Measurements from ENCODE around the gene NCKAP5.

Gene NCKAP5

DNA sequence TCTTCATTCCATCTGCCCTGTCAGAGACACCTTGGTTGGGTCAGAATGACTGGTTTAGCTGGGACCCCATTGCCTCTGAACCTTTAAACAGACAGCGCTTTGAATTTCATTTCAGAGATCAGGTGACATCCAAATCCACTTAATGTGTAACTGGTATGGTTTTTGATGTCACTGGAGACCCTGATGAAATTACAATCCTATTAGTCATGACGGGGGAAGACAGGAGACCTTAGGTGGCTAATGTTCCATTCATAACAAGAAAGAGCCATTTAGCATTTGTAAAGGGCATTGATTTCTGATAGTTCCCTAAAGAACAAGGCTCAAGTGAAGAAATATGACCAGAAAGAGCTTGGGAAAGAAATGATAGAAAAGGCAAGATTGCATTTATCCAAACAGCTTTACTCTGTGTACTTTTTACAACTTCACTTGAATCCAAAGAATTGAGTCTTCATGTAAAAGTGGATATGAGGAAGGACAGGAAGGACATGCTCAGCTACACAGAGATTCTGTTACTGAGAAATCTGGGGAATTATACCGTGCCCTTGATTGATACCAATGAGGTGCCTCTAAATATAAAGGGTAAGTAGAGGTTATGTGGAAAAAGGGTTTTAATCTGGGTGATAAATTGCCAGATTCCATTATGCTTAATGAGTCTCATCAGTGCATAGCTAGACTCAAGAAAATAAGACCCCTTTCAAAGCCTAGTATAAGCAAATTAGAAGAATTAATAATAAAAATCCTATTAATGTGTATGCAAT is 198.2 kb downstream of the NCKAP5 start:
- DNase-seq, result no peak
- H3K23ac ChIP-seq (ENCODE audit: low read length in 2 of 2), result no peak overlapping the region
- no peak overlapping the region for H3K14ac ChIP-seq (ENCODE audit: low read length in 2 of 2)
- H3K9ac ChIP-seq (ENCODE audit: low read length), result no peak overlapping the region
- H4K91ac ChIP-seq (ENCODE audit: low read length), result no peak overlapping the region
- no peak overlapping the region for H2BK120ac ChIP-seq (ENCODE audit: low read depth, low read length)
- no peak overlapping the region for H3K4ac ChIP-seq (ENCODE audit: low read depth in 1 of 2, low read length in 2 of 2)
- H3K27me3 ChIP-seq (ENCODE audit: control insufficient read depth in 1 of 2, insufficient read depth in 1 of 2, low read length in 2 of 2), result no peaks in the 10 kb centered on the region
- H3K4me1 ChIP-seq (ENCODE audit: control insufficient read depth, insufficient read depth, low read depth, low read length), result peaks cover 2% of the 10 kb centered on the region
- no peak overlapping the region for H3K18ac ChIP-seq (ENCODE audit: low read depth in 1 of 2, low read length in 2 of 2)
- no peak overlapping the region for H2AFZ ChIP-seq (ENCODE audit: low read depth, low read length)
- peaks cover 2% of the 10 kb centered on the region for H3K79me1 ChIP-seq (replicated peaks; ENCODE audit: low read length, poor library complexity, severe bottlenecking)
- no peak overlapping the region for H2BK15ac ChIP-seq (ENCODE audit: low read depth, poor library complexity, severe bottlenecking)
- H2BK5ac ChIP-seq (ENCODE audit: low read depth, low read length, poor library complexity, severe bottlenecking), result no peak overlapping the region
- no peak overlapping the region for H3K4me2 ChIP-seq (ENCODE audit: low read length, poor library complexity, severe bottlenecking)
- no peak overlapping the region for H3K27ac ChIP-seq (ENCODE audit: low read length, poor library complexity, severe bottlenecking)
- no peak overlapping the region for H2BK12ac ChIP-seq (ENCODE audit: low read length in 2 of 2)
- H4K8ac ChIP-seq (ENCODE audit: low read length), result no peak overlapping the region
- H2AK5ac ChIP-seq (ENCODE audit: low read length, severe bottlenecking), result no peak overlapping the region
- H3K4me3 ChIP-seq (ENCODE audit: insufficient read depth in 1 of 2, low read depth in 1 of 2, low read length in 2 of 2), result no peak overlapping the region
- 61% methylated on average over 3 of the region's 3 CpGs for WGBS
- no peaks in the 10 kb centered on the region for H3K9me3 ChIP-seq (ENCODE audit: control insufficient read depth, low read length)
- no peaks in the 10 kb centered on the region for H3K36me3 ChIP-seq (ENCODE audit: control insufficient read depth in 1 of 2, insufficient read depth in 2 of 2, low read depth in 1 of 2, low read length in 2 of 2)

- no peaks in the 10 kb centered on the region for H3K9me3 ChIP-seq (ENCODE audit: control insufficient read depth, low read length)
- no peak overlapping the region for H2BK12ac ChIP-seq (ENCODE audit: low read length in 2 of 2)
- H3K4me1 ChIP-seq (ENCODE audit: control insufficient read depth, insufficient read depth, low read depth, low read length), result no peaks in the 10 kb centered on the region
- no peaks in the 10 kb centered on the region for H3K27me3 ChIP-seq (ENCODE audit: control insufficient read depth in 1 of 2, insufficient read depth in 1 of 2, low read length in 2 of 2)
- no peak overlapping the region for H2AFZ ChIP-seq (ENCODE audit: low read depth, low read length)
- H2BK120ac ChIP-seq (ENCODE audit: low read depth, low read length), result no peak overlapping the region
- no peak overlapping the region for H3K14ac ChIP-seq (ENCODE audit: low read length in 2 of 2)
- H3K27ac ChIP-seq (ENCODE audit: low read length, poor library complexity, severe bottlenecking), result no peak overlapping the region
- DNase-seq, result no peak
- no peak overlapping the region for H3K18ac ChIP-seq (ENCODE audit: low read depth in 1 of 2, low read length in 2 of 2)
- no peaks in the 10 kb centered on the region for H3K36me3 ChIP-seq (ENCODE audit: control insufficient read depth in 1 of 2, insufficient read depth in 2 of 2, low read depth in 1 of 2, low read length in 2 of 2)
- H3K4me3 ChIP-seq (ENCODE audit: insufficient read depth in 1 of 2, low read depth in 1 of 2, low read length in 2 of 2), result no peak overlapping the region
- no peak overlapping the region for H3K23ac ChIP-seq (ENCODE audit: low read length in 2 of 2)
- H4K8ac ChIP-seq (ENCODE audit: low read length), result no peak overlapping the region
- H4K91ac ChIP-seq (ENCODE audit: low read length), result no peak overlapping the region
- 60% methylated on average over 1 of the region's 1 CpG for WGBS
- peaks cover 2% of the 10 kb centered on the region for H3K79me1 ChIP-seq (replicated peaks; ENCODE audit: low read length, poor library complexity, severe bottlenecking)
- no peak overlapping the region for H3K4me2 ChIP-seq (ENCODE audit: low read length, poor library complexity, severe bottlenecking)
- H3K4ac ChIP-seq (ENCODE audit: low read depth in 1 of 2, low read length in 2 of 2), result no peak overlapping the region
- H2AK5ac ChIP-seq (ENCODE audit: low read length, severe bottlenecking), result no peak overlapping the region
- no peak overlapping the region for H3K9ac ChIP-seq (ENCODE audit: low read length)
- H2BK15ac ChIP-seq (ENCODE audit: low read depth, poor library complexity, severe bottlenecking), result no peak overlapping the region
- H2BK5ac ChIP-seq (ENCODE audit: low read depth, low read length, poor library complexity, severe bottlenecking), result no peak overlapping the region
Observed at GRCh38 chr2:133365117-133365516, 203.1 kb downstream of the NCKAP5 start.

- Histone ChIP-seq H2BK5ac (ENCODE audit: low read depth, low read length, poor library complexity, severe bottlenecking) (no peak overlapping the region), H3K36me3 (ENCODE audit: control insufficient read depth in 1 of 2, insufficient read depth in 2 of 2, low read depth in 1 of 2, low read length in 2 of 2) (no peaks in the 10 kb centered on the region), H2AK5ac (ENCODE audit: low read length, severe bottlenecking) (no peak overlapping the region), H3K9ac (ENCODE audit: low read length) (no peak overlapping the region), H3K27me3 (ENCODE audit: control insufficient read depth in 1 of 2, insufficient read depth in 1 of 2, low read length in 2 of 2) (no peaks in the 10 kb centered on the region), H3K27ac (ENCODE audit: low read length, poor library complexity, severe bottlenecking) (no peak overlapping the region), H2BK12ac (ENCODE audit: low read length in 2 of 2) (no peak overlapping the region), H3K18ac (ENCODE audit: low read depth in 1 of 2, low read length in 2 of 2) (no peak overlapping the region), H3K4me1 (ENCODE audit: control insufficient read depth, insufficient read depth, low read depth, low read length) (no peaks in the 10 kb centered on the region), H3K23ac (ENCODE audit: low read length in 2 of 2) (no peak overlapping the region), H3K4me2 (ENCODE audit: low read length, poor library complexity, severe bottlenecking) (no peak overlapping the region), H3K14ac (ENCODE audit: low read length in 2 of 2) (no peak overlapping the region), H2BK15ac (ENCODE audit: low read depth, poor library complexity, severe bottlenecking) (no peak overlapping the region), H2BK120ac (ENCODE audit: low read depth, low read length) (no peak overlapping the region), H3K4me3 (ENCODE audit: insufficient read depth in 1 of 2, low read depth in 1 of 2, low read length in 2 of 2) (no peak overlapping the region), H3K4ac (ENCODE audit: low read depth in 1 of 2, low read length in 2 of 2) (no peak overlapping the region), H3K79me1 (replicated peaks; ENCODE audit: low read length, poor library complexity, severe bottlenecking) (peaks cover 2% of the 10 kb centered on the region), H2AFZ (ENCODE audit: low read depth, low read length) (no peak overlapping the region), H4K91ac (ENCODE audit: low read length) (no peak overlapping the region), H4K8ac (ENCODE audit: low read length) (no peak overlapping the region), H3K9me3 (ENCODE audit: control insufficient read depth, low read length) (no peaks in the 10 kb centered on the region)
- no peak for DNase-seq
- 62% methylated on average over 3 of the region's 3 CpGs for WGBS
Observed at GRCh38 chr2:133364636-133365035, 203.6 kb downstream of the NCKAP5 start.

DNA sequence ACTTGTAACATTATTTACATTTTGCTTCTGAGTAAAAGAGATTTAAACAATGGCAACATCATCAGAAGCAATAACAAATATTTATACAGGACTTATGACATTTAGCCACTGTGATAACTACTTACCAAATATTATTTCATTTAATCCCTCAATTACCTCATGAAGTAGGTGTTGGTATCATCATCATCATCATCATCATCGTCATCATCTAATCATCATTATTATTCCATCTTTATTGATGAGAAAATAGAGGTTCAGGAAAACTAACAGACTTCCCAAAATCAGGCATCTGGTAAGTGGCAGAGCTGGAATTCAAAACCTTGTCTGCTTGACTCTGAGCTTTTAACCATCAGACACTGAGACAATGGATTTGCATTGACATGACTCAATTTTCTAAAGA is 204.4 kb downstream of the NCKAP5 start:
- Histone ChIP-seq H4K8ac (ENCODE audit: low read length) (no peak overlapping the region), H3K79me1 (replicated peaks; ENCODE audit: low read length, poor library complexity, severe bottlenecking) (peaks cover 2% of the 10 kb centered on the region), H2BK12ac (ENCODE audit: low read length in 2 of 2) (no peak overlapping the region), H3K4me3 (ENCODE audit: insufficient read depth in 1 of 2, low read depth in 1 of 2, low read length in 2 of 2) (no peak overlapping the region), H3K4ac (ENCODE audit: low read depth in 1 of 2, low read length in 2 of 2) (no peak overlapping the region), H4K91ac (ENCODE audit: low read length) (no peak overlapping the region), H2BK5ac (ENCODE audit: low read depth, low read length, poor library complexity, severe bottlenecking) (no peak overlapping the region), H3K9me3 (ENCODE audit: control insufficient read depth, low read length) (no peaks in the 10 kb centered on the region), H3K14ac (ENCODE audit: low read length in 2 of 2) (no peak overlapping the region), H2BK15ac (ENCODE audit: low read depth, poor library complexity, severe bottlenecking) (no peak overlapping the region), H3K27me3 (ENCODE audit: control insufficient read depth in 1 of 2, insufficient read depth in 1 of 2, low read length in 2 of 2) (no peaks in the 10 kb centered on the region), H3K4me1 (ENCODE audit: control insufficient read depth, insufficient read depth, low read depth, low read length) (no peaks in the 10 kb centered on the region), H2AFZ (ENCODE audit: low read depth, low read length) (no peak overlapping the region), H3K23ac (ENCODE audit: low read length in 2 of 2) (no peak overlapping the region), H3K36me3 (ENCODE audit: control insufficient read depth in 1 of 2, insufficient read depth in 2 of 2, low read depth in 1 of 2, low read length in 2 of 2) (no peaks in the 10 kb centered on the region), H2AK5ac (ENCODE audit: low read length, severe bottlenecking) (no peak overlapping the region), H3K27ac (ENCODE audit: low read length, poor library complexity, severe bottlenecking) (no peak overlapping the region), H2BK120ac (ENCODE audit: low read depth, low read length) (no peak overlapping the region), H3K4me2 (ENCODE audit: low read length, poor library complexity, severe bottlenecking) (no peak overlapping the region), H3K18ac (ENCODE audit: low read depth in 1 of 2, low read length in 2 of 2) (no peak overlapping the region), H3K9ac (ENCODE audit: low read length) (no peak overlapping the region)
- no peak for DNase-seq
- 83% methylated on average over 1 of the region's 1 CpG for WGBS
